Measurements from ENCODE around the gene COL6A3.
A peak's percentile ranks its signal among the peaks of the same experiment; 100 is the strongest.
"Not testable (repeated sequence)": the region's sequence is repeated elsewhere in the genome, so short reads cannot be mapped to it uniquely, and the experiment has no call there.

The COL6A3 gene

GRCh38 chr2:237309011-237309410 is 105.0 kb downstream of the COL6A3 start:
- ChIA-PET POLR2A (ENCODE audit: low non-redundant PET) (no interaction called here), CTCF (interaction anchor here (0.7 kb wide), 1 partner anchor 32 kb away, joined by 5 read pairs; no protein-coding TSS in a partner anchor)
- DNase-seq (ENCODE audit: low spot score) = no peak
- TF ChIP-seq CTCF (conservative IDR thresholded peaks at IDR 0.05; ENCODE audit: low read depth) = no peak
- H3K27ac ChIP-seq = no peak overlapping the region

GRCh38 chr2:237307474-237307873 is 106.5 kb downstream of the COL6A3 start:
- TF ChIP-seq CTCF (conservative IDR thresholded peaks at IDR 0.05; ENCODE audit: low read depth) = no peak
- ChIA-PET CTCF (no interaction called here), POLR2A (ENCODE audit: low non-redundant PET) (no interaction called here)
- H3K27ac ChIP-seq = no peak overlapping the region
- no peak for DNase-seq (ENCODE audit: low spot score)

GRCh38 chr2:237306787-237307170 is 107.2 kb downstream of the COL6A3 start:
- POLR2A ChIA-PET (ENCODE audit: low non-redundant PET) = no interaction called here
- peak overlapping the region; percentile 20; the same call in 1 of the 2 replicates for H3K27ac ChIP-seq
- no peak for DNase-seq (ENCODE audit: low spot score)
- CTCF ChIA-PET = no interaction called here
- TF ChIP-seq CTCF (conservative IDR thresholded peaks at IDR 0.05; ENCODE audit: low read depth) = no peak

GRCh38 chr2:237306083-237306786 is 107.7 kb downstream of the COL6A3 start:
- CTCF ChIA-PET = no interaction called here
- POLR2A ChIA-PET (ENCODE audit: low non-redundant PET) = no interaction called here
- no peak for TF ChIP-seq CTCF (conservative IDR thresholded peaks at IDR 0.05; ENCODE audit: low read depth)

GRCh38 chr2:237305579-237305978 is 108.4 kb downstream of the COL6A3 start:
- CTCF ChIA-PET = no interaction called here
- no peak for DNase-seq (ENCODE audit: low spot score)
- no peak overlapping the region for H3K27ac ChIP-seq
- no peak for TF ChIP-seq CTCF (conservative IDR thresholded peaks at IDR 0.05; ENCODE audit: low read depth)
- POLR2A ChIA-PET (ENCODE audit: low non-redundant PET) = no interaction called here

More at GRCh38 chr2:237306083-237306786, 107.7 kb downstream of the COL6A3 start:
- peak overlapping the region; percentile 20; the same call in 1 of the 2 replicates for H3K27ac ChIP-seq
- no peak for DNase-seq (ENCODE audit: low spot score)

- peak; percentile 86 for DNase-seq (ENCODE audit: low spot score)
Measured at GRCh38 chr2:237304763-237305514, 109.0 kb downstream of the COL6A3 start.

GRCh38 chr2:237303244-237303643 is 110.7 kb downstream of the COL6A3 start:
- DNase-seq (ENCODE audit: low spot score); POLR2A ChIA-PET (ENCODE audit: low non-redundant PET); CTCF ChIA-PET: not testable (repeated sequence)
- H3K27ac ChIP-seq = peak overlapping the region; percentile 1; the same call in 1 of the 2 replicates

More at GRCh38 chr2:237304763-237305514, 109.0 kb downstream of the COL6A3 start:
- ChIA-PET CTCF (no interaction called here), POLR2A (ENCODE audit: low non-redundant PET) (interaction anchor here (0.7 kb wide), 1 partner anchor 217 kb away, joined by 3 read pairs; no protein-coding TSS in a partner anchor)
- TF ChIP-seq CTCF (conservative IDR thresholded peaks at IDR 0.05; ENCODE audit: low read depth) = no peak
- H3K27ac ChIP-seq = no peak overlapping the region

Measured in RWPE1 (cell line).